Urothelium cell line (cell line): ENCODE data around the gene RTKN.

Experiments
- DNase-seq: peaks from one replicate; pipeline ENCODE4 v3.0.0; 2011; ENCODE audit warnings: low spot score, mixed read lengths
- FAIRE-seq: peaks from 2 replicates; lab custom pipeline; 2011; peaks lifted over from hg19 to GRCh38; lab: Jason Lieb, UNC

The RTKN gene

DNA sequence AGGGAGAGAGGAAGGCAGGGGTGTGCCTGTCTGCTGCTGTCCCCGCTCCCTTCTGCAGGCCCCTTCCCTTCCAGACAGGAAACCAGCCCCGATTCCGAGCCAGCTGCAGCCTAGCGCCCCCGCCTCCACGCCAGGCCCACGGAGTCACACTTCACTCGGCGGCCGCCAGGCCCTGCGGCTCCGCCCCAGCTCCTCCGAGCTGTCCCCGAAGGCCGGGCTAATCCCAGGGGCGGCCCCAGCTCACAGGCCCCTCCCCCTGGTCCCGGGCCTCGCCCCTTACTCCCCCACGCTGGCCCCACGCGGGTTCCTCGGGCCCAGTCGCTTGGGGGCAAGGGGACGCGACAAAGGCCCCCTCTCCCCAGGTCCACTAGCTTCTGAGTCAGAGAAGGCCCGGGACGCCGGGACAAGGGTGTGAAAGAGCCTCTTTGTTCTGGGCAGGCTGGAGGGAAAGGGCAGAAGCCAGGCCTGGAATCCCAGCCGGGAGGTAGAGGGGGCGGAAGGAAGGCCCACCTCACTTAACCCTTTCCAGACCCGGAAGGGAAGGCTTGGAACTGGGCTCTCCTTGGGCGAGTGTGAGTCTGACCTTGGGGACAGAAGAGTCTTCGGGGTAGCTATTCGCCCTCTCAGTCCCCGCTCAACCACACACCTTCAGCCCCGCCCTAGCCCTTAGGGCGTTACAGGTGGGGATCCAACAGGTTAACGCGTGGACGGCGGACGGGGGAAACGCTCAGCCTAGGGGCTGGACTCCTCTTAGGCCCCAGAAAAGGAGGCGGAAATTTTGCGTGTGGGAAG lies 1.2 kb downstream of the RTKN start:
- peak; percentile 100 for DNase-seq
- peak; percentile 74 for FAIRE-seq

- FAIRE-seq = no peak
- peak; percentile 67 for DNase-seq
Observed at GRCh38 chr2:74439803-74440377, 1.8 kb downstream of the RTKN start.

DNA sequence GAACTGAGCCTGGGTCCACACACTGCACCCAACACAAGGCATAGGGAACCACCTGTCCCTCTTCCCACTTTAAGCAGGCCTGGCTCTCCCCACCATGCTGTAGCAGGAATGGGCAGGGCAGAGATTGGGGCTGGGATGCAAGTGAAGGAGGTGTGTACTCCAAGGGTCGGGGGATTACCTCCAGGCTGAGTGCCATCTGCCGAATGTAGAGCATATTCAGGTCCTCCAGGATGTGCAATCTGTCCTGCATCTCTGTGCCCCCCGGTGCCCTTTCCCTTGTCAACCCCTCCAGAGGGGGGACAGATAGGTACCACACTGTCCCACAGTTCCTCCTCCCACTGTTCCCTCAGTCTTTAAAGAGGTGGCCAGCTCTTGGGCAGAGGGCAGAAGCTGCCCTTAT lies 2.4 kb downstream of the RTKN start:
- no peak for DNase-seq
- FAIRE-seq = no peak

DNA sequence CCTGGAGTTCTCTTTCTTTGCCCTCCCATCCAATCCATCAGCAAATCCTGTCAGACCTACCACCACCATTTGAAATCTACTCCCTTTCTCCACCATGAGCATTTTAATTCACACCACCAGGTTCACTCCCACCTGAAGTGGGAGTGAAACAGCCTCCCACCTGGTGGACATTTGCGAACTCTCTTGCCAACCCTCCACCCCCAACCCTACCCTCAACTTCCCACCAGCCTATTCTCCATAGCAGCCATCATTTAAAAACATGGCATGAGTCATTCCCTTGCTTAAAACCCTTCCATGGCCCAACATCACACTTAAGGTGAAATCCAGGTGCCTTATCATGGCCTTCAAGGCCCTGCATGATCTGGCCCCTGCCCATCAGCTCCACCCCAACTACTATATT lies 3.5 kb downstream of the RTKN start:
- DNase-seq = no peak
- FAIRE-seq = no peak

DNA sequence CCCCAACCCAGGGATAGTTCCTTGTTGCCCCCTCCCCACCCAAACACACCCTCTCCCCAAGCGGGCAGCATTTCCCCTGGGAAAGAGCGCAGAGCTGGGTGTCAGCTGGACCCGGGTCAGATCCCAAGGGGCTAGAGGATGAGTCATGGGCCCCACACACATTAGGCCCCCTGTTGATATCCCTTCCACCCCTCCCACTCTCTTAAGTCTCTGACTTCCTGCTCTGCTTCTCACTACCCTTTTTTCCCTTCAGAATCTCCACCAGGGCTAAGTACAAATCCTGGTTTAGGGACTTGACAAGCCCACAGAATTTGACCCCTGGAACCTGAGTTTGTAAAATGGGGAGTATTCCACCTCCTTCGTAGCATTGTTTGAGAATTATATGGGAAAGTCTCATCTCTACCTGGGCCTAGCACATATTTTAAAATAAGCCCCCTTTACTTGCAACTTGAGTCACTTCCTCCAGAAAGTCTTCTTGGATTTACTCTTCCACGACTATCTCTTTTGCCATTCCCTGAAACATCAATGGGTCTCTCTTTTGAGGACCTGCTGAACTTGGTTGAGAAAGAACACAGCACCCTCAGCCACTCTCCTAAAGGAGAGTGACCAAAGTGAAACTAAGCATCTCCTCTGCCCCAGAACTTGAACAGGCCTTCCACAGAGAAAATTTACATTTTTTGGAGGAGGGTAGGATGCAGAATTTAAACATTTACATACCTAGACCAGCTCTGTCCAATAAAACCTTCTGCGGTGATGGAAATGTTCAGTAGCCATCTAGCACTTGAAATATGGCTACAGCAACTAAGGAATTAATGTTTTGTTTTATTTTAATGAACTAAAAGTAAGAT lies 4.7 kb downstream of the RTKN start:
- FAIRE-seq (no peak), DNase-seq (no peak)

DNA sequence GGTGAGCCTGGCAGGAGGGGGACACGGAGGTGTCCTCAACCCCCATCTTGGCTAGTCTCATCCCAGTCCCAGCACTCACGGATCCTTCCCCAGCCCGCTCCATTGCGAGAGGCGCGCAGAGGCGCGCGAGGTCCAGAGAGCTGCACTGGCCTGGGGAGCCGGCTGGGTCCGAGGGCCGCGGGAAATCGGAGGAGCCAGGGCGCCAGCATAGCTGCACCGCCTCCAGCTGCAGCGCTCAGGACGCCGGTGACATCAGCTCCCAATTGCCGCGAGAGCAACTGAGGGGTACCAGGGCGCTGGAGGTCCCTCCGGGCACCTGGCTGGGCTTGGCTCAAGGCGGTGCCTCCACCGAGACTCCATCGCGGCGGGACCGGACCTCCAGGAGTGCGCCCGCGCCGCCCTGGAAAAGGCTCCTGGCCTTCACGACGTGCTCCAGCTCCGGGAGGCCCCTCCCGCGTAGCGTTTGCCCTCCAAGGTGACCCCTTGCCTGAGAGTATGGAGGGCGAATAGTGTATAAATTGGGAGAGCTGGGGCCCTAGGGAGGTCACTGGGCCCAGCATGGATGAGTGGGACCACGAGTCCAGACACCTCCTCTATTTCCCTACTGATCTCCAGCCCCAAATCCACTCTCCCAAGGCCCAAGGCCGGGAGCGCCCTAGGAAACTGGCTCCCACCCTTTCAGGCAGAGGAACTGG lies 5.5 kb downstream of the RTKN start:
- DNase-seq (no peak), FAIRE-seq (no peak)

- FAIRE-seq = no peak
- DNase-seq = no peak
Observed at GRCh38 chr2:74430502-74430901, 11.2 kb downstream of the RTKN start.

DNA sequence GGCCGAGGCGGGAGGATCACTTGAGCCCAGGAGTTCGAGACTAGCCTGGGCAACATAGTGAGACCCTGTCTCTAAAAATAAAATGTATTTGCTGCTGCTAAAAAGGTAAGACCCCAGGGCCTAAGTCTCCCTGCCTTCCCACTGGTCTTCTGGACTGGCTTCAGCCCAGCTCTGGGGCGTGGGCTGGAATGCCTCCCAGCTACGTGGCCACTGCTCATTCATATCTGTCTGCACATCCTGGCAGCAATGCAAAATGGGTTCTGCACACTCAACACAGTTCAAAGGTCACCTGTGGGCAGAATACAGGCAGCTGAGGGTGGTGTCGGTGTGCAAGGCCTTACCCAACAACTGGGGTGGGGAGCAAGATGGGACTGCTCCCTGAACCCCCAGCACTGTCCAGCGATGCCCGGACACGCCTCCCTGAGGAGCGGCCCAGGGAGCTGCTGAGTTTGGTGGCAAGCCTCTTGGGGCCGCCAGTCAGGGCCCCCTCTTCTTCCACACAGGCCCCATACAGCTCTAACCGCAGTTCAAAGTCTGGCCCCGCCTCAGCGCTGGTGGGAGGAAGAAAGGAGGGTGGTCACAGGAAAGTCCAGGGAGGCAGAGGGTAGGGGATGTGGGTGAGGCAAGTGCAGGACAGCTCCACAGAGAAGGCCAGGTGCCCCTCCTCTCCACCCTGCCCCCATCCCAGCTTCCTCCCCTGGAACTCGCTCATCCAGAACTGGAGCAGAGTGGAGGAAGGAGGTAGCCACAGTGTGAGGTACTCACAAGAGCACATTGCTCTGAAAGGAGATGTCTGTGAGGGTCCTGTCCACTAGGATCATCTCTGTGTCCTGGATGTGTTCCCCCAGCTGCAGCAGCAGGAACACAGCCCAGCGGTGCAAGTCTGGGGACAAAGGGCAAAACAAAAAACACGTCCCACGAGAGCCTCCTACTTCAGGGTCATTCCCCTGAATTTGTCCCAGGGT lies 12.0 kb downstream of the RTKN start:
- FAIRE-seq (no peak), DNase-seq (no peak)

- DNase-seq (no peak), FAIRE-seq (peak; percentile 32)
Observed at GRCh38 chr2:74428675-74429074, 13.1 kb downstream of the RTKN start.

- FAIRE-seq (no peak), DNase-seq (no peak)
Observed at GRCh38 chr2:74427551-74427950, 14.2 kb downstream of the RTKN start.

DNA sequence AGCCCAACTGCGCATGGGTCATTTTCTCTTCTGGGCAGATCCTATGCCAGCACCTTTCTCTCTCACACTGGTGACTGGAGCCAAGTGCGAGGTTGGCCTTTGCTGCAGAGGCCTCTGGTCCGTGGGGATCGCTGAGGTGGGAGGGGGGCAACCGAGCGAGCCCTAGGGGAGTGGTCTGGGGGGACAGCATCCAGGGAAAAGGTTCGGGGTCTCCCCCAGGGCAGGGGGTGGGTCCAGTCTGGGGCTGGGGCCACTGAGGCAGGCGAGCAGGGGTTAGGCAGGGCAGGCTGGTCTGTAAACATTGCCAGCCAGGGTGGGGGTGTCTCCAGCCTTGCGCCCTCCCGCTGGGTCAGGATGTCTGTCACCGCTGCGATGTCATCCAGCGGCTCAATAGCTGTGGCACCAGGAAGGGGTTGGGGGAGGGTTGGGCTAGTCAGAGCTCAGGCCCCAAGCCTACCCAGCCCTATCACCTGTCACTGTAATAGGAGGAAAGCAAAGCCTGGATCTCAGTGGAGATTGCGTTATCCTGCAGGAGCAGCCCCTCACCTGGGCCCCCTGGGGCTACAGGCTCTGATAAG lies 15.5 kb downstream of the RTKN start:
- DNase-seq = no peak
- no peak for FAIRE-seq

DNA sequence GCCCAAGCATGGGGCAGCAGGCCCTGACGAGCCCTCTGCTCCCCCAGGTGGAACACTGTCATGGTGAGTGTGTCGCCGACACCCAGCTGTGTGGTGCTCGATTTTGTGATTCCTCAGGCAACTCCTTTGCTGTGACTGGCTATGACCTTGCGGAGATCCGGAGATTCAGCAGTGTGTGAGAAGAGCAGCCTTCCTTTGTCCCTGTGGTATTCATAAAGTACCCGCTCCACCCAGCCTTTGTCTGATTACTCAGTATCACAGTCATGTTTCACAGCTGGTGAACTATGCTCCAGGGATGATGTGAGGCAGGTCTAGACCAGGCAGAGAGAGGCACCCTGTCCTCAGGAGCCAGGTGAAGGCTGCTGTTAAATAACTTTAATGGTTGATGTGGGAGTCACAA lies 16.2 kb downstream of the RTKN start:
- FAIRE-seq = no peak
- no peak for DNase-seq

GRCh38 chr2:74424995-74425406 lies 16.7 kb downstream of the RTKN start:
- DNase-seq = no peak

DNA sequence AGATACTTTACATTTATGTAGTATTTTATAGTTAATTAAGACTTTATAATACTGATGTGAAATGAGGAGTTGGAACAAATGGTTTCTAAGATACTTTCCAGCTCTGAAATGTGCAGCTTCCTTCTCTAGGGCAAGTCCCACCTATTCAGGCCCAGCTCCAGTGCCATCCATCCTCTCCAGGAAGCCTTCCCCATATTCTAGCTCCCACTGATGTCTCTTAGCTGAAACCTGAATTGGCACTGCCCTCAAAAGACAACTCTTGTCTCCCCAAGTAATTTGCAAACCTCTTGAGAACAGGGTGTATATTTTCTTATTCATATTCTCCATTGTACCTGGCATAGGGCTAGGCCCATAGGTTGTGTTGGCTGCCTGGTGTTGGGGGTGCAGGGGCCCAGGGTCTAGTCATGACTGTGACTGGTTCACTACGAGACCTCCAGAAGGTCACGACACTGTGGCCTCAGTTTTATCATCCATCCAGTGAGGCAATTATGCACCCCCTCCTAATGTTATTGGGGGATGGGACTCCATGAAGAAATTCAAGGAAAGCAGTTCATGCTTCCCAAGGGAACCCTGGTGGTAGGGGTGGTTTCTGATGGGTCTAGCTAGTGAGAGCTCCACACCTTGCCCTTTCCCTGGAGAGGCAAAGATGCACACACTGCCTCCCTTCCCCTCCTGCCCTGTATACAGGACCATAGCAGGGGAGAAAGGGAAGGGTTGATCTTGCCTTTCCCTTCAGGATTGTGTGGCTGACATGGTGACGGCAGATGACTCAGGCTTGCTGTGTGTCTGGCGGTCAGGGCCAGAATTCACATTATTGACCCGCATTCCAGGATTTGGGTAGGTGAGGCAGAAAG lies 17.4 kb downstream of the RTKN start:
- FAIRE-seq = no peak
- no peak for DNase-seq

More at GRCh38 chr2:74424995-74425406, 16.7 kb downstream of the RTKN start:
- no peak for FAIRE-seq

DNA sequence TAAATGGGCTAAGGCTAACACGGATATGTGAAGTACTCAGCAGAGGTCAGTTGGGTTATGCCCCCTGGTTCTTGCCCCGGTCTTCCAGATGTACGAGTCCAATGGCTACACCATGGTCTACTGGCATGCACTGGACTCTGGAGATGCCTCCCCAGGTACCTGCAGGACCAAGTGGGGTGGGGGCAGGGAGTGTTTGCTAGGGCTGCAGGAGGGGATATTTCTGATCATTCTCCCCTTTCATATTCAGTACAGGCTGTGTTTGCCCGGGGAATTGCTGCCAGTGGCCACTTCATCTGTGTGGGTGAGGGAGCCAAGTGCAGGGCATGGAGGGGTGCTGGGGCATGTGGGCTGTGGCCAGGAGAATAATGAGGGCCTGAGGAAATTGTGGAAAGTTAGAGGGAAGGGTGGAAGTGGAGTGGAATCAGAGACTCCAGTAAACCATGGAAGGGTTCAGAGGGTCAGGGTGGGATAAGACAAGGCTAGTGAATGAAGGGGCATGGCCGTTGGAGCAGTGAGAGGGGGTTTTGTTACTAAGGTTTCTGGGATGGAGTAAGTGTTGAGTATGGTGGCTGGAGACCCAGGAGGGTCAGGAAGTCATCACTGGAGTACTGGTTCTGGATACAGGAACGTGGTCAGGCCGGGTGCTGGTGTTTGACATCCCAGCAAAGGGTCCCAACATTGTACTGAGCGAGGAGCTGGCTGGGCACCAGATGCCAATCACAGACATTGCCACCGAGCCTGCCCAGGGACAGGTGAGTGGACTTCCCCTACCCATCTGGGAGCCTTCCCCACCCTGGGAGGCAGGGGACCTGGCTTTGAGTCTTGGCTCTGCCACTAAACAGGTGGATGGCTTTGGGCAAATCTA lies 18.3 kb downstream of the RTKN start:
- DNase-seq (no peak), FAIRE-seq (no peak)

GRCh38 chr2:74421221-74421870 lies 20.4 kb downstream of the RTKN start, which contains the start of the genes C2orf81 and WDR54:
Gene C2orf81 (minus strand): TSS chr2:74421619. CDS start chr2:74421560, 59 bp downstream.
Gene WDR54 (plus strand): TSS chr2:74421730. CDS start chr2:74422154, 424 bp downstream.
- FAIRE-seq = peak; percentile 98
- DNase-seq = peak; percentile 99
